Activated CD4-positive, alpha-beta T cell treated with anti-CD3 and anti-CD28 coated beads for 48 hours (primary cell): ENCODE results near the gene HGFAC.
"Not testable (repeated sequence)": the region's sequence is repeated elsewhere in the genome, so short reads cannot be mapped to it uniquely, and the experiment has no call there.

Experiments
- DNase-seq: peaks from one replicate; pipeline ENCODE4 v3.0.0-alpha.2; 2020

Gene HGFAC

DNA sequence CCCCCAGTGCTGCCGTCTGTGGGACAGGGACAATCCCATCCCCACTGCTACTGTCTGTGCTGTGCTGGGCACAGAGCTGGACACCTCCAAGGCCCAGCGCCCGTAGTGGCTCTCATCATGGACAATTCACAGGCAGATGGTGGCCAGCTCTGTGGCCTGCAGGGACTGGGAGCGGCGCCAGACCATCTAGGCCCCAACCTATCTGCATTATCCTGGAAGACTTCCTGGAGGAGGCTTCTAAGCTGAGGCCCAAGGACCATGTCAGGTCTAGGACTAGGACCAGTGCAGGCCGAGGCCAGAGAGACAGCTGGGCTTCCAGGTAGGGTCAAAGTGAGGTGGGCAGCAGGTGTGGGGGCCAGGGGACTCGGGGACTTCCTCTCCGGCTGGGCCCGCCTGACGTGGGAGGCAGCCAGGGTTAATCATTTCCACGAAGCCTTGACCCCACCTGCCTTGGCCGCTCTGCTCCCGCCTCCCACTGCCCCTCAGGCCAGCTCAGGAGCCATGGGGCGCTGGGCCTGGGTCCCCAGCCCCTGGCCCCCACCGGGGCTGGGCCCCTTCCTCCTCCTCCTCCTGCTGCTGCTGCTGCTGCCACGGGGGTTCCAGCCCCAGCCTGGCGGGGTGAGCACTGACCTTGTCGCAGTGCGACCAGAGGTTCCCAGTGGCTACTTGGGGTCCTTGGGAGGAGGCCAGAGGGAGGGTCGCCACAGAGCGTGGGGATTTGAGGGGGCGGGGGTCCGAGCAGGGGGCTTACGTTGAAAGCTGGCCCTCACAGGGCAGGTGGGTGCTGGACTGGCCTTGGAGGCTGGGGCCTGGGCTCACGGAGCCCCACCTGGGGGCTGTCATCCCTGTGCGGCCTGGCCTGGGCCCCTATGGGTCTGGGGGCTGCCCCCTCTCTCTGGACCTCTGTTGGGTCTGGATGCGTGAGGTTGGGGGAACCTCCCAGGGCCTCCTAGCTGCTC lies at the start of gene HGFAC:
Gene HGFAC (plus strand): TSS at position 468 of the 959 bp plus-strand sequence. CDS start 34 bp downstream, at position 502.
- no peak for DNase-seq

DNA sequence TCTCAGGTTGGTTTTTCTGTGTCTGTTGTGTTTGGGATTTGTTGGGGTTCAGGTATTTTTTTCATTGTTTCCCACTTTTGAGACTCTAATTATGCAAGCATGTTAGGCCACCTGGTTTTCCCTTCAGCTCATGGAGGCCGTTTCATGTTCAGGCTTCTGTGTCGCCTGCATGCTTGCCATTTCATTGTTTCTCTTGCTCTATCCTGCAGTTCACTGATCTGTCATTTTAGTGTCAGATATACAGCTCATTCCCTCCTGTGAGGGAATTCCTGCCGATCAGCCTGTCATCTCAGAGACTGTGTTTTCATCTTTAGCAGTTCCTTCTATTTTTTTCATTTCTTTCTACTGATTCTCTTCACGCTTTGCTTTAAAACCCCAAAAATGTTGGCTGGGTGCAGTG lies 49.4 kb upstream of the HGFAC start:
- DNase-seq, result no peak

DNA sequence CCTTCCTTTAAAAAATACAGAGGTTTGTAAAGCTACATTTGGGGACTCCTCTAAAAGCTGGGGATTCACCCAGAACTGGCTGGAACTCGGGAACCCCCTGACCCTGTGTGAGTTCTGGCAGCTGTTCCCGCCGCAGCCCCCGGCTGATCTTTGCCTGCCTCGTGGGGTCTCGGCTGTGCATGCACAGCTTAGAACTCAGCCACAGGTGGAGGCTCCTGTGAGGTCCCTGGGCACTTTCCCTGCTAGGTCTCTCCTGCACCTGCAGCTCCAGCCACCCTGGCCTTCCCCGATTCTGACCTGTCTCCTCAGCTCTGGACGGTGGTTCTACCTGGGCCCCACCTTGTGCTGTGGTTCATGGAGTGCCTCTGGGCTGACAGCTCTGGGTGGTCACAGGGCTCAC lies 48.6 kb upstream of the HGFAC start:
- no peak for DNase-seq

DNA sequence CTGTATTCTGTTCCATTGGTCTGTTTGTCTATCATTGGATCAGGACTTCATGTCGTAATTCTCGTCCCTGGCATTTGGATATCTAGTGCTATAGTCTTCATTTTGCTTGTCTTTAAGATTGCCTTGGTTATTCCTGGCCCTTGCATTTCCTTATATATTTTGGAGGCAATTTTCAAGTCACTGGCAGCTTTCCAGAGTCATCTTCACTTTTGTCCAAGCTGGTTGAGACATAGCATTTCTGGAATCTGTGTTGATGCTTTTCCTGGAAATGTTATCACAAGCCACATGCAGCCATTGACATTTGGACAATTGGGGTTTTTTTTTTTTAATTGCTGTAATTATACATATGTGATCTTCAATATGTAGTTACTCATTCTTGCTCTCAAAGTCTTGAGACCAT lies 45.2 kb upstream of the HGFAC start:
- DNase-seq, result no peak

DNA sequence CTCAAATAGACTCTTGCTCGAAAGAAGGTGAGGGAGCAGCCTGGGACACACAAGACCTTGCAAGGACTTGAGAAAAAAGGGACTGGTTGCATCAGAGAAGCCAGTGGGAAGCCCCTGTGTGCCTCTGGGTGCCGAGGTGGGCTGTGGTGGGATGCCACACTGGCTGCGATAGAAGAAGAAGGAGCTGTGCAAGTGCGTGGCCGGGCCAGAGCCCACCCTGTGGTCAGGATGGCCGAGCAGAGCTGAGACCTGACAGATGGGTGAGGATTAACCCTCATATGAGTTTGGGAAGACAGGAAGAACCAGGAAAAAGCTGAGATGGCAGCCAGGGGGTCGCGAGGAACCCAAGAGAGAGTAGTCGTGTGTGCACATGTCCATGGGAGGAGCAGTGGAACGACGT lies 44.6 kb upstream of the HGFAC start:
- DNase-seq, result no peak

DNA sequence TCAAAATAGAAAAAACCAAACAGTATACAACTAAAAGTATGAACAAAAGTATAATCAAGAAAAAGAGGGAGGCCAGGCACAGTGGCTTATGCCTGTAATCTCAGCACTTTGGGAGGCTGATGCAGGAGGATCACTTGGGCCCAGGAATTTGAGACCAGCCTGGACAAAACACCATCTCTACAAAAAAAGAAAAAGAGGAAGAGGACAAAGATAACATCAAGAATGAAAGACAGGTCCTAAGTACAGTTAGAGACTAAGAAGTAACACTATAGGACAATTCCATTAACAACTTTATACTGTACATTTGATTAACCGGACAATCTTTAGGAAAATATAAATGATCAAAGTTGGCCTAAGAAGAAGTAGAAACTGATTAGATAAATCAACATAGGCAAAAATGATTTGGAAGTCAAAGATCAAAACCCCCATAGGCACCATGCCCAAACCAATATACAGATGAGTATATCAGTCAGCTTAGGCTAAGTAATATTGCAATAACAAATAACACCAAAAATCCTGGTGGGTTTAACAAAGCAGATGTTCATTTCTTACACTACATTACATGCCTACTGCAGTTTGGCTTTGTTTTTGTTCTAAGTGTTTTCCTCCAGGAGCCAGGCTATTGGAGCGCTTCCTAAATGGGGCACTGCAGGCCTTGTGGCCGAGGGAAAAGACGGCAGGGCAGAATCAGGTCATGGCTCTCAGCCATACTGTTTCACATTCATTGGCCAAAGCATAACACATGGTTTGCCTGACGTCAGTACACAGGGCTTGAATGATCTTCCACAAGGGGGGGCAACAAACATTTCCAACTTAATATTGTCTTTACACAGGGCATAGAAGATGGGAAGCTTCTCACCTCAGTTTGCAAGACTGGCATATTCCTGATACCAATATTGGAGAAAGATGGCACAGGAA lies 42.2 kb upstream of the HGFAC start:
- DNase-seq, result no peak

DNA sequence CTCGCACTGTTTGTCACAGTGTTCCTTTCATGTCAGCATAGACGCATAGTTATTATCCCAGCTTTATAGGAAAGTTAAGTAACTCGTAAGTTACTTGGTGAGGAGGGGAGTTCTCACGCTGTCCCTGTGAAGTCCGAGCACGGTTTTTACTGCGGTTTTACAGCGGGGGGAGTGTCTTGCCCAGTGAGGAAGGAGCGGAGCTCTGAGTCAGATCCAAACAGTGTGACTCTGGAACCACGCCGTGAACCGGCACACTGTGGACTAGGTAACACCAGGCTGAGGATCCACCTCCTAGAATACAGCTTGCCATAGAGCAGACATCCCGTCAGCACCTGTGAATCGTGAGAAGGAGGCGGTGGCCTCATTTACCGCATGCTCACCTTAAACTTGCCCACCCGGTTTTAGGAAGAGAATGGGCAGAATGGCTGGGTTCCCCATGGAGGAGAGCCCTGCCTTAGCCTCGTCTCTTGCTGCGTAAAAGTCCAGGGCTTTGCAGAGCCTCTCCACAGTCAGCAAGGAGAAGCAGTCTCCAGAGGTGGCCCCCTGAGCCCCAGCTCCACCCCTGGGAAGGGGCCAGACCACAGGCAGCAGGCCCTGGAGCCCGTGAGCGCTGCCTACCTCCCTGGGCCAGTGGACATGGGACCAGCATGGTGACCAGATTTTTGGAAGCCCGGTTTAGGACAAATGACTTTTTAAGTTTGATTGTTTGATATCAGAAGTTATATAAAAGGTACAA lies 40.2 kb upstream of the HGFAC start:
- no peak for DNase-seq

DNA sequence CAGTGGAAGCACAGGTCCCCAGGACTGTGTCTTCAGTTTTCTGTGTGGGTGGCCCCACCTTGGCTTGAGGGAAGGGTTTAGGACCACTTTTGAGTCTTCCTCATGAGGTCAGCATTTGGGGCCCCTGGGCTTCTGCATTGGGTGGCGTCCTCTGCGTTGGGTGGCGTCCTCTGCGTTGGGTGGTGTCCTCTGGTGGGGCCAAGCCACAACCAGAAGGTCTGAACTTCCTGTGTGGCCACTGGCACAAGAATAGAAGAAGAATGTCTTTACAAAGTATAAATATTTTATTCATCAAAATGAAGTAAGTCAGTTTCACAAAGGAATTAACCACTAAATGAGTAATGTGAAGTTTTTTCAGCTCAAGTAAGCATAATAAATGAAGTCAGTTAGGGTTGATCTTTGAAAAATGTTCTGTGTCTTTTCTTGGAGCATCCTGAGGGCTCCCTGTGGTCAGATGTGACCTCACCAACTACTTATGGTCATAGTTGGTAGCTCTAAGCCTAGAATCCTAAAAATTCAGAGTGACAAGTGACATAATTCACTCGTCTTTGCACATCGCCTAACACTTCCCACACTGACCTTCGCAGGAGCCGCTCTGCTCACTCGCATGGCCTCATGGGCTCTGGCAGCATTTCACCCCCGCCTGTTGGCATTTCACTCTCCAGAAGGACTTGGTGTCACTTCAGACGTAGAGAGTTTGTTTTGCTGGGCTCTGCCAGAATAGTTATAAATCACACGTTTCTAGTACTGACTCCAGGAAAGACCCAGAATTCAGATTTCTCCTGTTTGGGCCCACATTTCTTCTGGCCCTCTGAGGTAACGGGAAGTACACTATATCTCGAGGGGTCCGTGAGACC lies 39.0 kb upstream of the HGFAC start:
- no peak for DNase-seq

DNA sequence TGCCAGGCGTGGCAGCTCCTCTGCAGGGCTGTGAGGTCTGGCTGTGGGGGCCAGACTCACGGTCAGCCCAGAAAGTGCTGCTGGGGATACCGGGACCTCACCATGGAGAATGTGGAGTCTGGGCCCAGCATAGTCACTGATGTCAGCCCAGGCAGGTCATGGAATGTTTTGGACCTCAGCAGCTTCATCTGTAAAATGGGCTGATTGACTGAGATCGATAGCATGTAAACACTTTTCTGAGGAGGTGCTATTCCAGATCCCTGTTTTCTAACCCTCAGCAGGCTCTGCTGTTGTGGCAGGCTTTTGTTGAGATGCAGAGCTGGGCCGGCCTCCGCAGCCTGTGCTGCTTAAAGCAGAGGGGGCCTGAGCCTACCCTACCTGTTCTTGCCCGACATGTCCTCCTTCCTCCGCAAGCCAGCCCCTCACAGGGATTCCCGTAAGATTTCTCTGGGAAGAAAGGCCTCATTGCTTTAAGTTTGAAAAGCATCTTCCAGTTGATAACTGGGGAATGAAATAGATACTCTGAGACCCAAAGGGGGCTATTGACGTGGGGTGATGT lies 38.3 kb upstream of the HGFAC start:
- no peak for DNase-seq

DNA sequence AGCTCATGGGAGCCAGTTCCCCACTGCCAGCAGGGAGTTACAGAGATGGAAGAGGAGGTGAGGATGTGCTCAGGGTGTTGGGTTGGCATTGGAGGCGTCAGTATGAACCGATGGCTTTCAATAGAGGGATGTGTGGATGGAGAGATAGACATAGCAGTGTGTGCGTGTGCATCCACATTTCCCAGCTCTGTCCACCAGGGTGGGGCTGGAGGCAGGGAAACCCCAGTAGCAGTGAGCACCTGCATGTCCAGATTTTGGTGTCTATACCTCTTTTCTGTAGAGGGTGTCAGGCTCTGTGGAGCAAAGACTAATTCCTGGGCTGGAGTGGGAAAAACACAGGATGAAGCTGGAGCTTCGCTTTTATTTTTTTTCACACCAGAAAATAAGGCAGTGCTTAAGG lies 37.2 kb upstream of the HGFAC start:
- no peak for DNase-seq

DNA sequence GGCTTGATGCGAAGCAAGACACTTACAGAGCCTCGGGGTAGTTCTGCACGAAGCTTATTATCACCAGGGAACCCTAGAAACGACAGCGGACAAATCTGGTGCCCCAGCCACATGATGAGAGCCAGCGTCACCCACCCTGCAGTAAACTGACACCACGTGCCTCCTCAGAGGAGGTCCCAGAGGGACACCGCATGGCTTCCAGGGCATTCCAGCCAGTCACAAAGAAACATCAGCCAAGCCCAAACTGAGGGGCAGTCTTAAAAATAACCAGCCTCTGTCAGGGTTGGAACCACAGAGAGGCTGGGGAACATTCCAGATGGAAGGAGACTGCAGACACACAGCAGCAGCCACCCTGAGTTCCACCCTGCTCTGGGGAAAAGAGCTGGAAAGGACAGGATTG lies 36.6 kb upstream of the HGFAC start:
- DNase-seq, result no peak

DNA sequence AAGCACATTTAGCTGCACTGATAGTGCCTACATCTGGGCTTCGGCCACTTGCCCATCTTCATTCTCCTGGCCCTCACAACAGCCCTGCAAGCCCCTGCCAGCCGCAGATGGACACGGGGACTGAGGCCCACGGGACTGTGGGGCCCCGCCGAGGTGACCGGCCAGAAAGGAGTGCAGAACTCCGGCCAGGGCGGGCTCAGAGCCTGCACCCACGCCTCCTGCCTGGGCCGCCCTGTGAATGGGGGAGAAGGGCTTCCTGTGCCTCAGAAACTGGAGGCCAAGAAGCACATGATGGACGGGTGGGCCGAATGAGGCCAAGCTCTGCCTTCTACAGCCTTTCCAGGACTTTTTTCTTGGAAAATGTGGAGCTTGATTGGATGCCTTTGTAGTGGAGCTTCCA lies 35.7 kb upstream of the HGFAC start:
- no peak for DNase-seq

DNA sequence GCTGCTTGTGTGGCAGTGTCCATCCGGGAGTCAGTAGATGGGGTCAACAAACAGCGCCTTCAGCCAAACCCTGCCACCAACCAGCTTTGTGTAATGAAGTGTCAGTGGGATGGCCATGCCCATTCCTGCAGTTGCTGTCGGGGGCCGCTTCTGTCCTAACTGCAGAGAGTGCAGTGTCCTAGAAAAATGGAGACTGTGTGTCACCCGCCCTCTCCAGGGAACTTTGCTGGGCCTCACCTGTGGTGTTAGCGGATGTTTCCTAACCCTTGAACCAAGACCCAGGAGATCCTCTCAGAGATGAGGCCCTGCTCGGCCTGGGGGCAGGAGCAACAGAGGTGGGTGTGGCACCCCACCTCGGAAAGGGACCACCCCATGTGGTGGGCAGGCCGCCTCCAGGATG lies 35.3 kb upstream of the HGFAC start:
- no peak for DNase-seq

DNA sequence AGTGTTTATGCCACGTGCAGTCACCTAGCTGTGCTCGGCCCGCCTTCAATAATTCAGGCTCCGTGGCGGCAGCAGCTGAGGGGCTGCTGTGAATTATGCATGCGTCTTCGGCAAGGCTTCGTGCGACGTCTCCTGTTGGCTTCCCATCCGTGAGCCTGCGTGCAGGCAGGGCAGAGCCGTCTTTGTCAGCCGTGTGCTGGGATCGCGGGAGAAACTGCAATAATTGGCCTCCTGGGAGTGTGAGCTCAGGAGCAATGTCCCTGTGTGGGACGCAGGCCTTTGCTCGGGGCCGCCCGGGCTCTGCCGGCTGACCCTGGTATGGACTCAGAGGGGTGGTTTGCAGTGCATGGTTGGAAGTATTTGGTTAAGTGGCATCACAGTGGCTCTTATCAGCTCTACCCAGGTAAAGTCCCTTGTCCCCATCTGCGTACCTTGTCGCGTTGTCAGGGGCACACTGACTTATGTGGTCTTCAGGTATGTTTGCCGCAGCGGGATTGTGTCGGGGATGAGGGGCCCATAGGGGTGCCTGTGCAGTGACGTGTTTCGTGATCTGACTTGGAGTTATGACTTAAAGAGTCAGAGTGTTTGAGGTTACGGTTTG lies 34.5 kb upstream of the HGFAC start:
- no peak for DNase-seq

DNA sequence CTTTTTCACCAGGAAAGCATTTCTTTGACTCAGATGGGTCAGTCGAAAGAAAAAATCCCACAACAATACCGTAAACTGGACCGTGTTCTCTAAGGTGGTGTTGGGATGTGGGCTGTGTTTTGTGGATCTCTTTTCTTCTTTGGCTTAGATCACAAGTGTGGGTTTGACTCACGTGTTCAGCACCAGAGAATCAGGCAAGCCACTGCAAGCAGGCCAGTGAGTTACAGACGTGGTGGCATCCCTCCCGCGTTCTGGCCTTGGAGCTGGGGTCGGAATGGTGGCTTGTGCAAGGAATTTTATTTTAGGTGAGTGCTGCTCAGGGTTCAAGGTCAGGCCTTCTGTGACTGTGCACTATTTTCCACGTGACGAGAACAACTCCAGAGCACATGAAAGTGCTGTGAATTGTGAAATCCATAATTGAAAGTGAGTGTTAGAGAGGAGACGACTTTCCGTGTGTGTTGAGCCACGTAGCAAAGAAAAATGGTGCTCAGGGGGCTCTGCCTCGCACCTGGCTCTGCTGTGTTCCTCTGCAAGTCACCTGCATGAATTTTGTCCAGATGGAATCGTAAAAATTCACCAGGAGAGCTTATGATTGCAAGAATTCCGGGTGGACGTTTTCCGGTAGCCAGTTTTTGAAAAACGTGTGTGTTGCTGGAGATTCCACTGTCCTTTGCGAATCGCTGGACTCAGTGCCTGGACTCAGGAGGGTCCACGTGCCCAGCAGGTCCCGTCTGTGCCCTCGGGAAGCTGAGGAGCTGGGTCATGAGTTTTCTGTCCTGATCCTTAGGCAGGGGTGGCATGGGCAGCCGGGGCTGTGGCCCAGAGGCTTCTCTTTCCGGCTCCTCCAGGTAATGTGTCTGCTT lies 33.6 kb upstream of the HGFAC start:
- DNase-seq, result no peak

DNA sequence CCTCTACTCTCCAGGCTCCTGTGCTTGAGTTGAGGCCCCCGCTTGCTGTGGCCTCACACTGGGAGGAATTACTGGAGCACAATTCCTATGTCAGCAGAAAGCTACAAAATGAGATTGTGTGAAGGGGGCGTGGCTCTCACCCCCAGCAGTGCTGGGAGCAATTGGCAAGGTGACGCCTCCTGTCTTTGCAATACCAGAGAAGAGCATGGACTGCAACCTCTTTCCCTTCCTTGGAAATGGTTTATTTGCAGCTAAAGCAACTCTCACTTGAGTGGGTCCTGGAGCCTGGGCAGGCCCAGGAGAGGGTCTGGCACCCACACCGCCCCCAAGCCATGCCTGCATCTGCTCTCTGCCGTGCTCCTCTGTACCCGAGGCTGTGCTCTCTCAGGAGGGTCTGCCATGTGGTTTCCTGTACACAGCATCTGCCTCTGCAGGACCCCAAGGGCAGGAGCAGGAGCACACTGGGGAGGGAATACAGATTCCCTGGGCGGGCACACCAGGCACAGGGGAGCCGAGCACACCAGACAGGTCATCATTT lies 32.9 kb upstream of the HGFAC start:
- no peak for DNase-seq

DNA sequence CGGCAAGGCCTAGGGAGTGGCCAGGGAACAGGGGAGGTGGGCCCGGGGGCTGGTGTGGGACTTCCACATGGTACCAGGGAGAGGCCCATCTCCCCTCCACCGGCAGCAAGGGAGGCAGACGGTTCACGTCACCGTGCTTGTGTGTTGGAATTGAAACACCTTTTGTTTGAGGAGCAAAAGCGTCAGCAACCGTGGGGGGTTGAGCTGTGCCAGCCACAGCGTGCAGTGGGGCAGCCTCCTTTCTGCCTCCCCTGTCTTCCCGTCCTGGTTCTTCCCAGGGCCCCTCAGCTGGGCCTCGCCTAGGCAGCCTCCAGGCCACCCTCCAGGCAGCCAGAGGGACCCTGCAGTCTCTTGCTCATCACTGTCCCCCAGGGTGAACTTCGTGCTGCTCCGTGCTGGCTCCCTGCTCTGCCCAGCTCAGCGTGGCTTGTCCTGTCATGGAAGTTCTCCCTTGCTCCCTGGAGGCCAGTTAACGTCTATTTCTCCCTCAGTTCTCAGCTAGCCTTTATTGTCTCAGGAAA lies 32.1 kb upstream of the HGFAC start:
- DNase-seq, result no peak

DNA sequence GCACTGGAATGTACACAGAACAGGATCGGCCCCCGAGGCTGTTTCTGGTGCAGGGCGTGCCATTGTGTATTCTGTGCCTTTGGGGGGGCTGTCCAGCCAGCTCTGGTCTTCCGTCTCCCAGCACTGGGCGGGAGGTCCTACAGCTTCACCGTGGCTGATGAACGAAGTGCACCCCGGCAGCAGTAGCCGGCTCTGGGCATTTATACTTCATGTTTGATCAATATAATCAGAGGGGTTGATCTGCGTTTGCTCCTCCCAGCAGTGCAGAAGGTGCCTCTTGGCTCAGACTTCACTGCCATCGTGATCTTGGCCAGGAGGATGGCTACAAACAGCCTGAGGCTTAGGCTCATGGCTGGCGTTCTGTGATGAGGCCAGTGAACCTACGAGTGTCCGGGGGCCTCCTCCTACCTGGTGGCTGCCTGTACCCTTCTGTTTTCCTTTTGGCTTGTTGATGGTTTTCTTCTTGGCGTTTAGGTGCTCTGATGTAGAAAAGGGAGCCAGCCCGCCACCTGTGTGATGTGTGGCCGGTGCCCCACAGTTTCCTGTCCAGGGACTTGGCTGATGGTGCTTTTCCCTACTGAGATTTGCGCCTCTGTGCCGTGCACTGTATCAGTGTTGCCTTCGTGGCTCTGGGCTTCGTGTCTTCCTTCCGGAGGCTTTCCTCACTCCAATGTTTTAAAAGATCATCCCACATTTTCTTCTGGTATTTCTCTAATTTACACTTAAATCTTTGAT lies 31.2 kb upstream of the HGFAC start:
- DNase-seq, result no peak

DNA sequence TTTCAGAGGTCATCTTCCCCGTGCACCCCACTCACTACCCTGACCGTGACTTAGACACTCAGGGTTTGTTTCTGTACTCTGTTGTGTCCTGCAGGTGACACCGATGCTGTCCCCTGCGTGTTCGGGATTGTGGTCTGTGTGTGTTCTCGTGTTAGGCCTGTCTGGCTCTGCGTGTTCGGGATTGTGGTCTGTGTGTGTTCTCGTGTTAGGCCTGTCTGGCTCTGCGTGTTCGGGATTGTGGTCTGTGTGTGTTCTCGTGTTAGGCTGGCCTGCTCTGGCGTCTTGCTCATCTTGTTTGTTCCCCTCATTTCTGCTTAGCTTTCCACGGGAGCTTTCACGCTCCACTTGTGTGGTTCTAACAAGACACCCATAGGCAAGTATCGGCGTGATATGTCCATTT lies 30.6 kb upstream of the HGFAC start:
- not testable (repeated sequence) for DNase-seq
